ENCODE measurements around the gene CDCP2.
"Not testable (repeated sequence)": the region's sequence is repeated elsewhere in the genome, so short reads cannot be mapped to it uniquely, and the experiment has no call there.

The CDCP2 gene

GRCh38 chr1:54108156-54108555 is 44.6 kb downstream of the CDCP2 start:
- no peak for TF ChIP-seq CTCF (IDR thresholded peaks at IDR 0.05; ENCODE audit: borderline replicate concordance, control extremely low read depth, extremely low read depth, insufficient read depth, missing control alignments)
- DNase-seq (ENCODE audit: low spot score) = no peak
- in situ Hi-C loops (cut with MboI; ENCODE audit: low sequenced_read_pairs, unreplicated experiment) = loop anchor here (25.0 kb wide), 1 partner anchor 379 kb away; no protein-coding TSS in a partner anchor

GRCh38 chr1:54107131-54107530 is 45.7 kb downstream of the CDCP2 start:
- in situ Hi-C loops (cut with MboI; ENCODE audit: low sequenced_read_pairs, unreplicated experiment) = loop anchor here (25.0 kb wide), 1 partner anchor 380 kb away; no protein-coding TSS in a partner anchor
- DNase-seq (ENCODE audit: low spot score) = no peak
- no peak for TF ChIP-seq CTCF (IDR thresholded peaks at IDR 0.05; ENCODE audit: borderline replicate concordance, control extremely low read depth, extremely low read depth, insufficient read depth, missing control alignments)

GRCh38 chr1:54105736-54106269 is 47.0 kb downstream of the CDCP2 start:
- no peak for DNase-seq (ENCODE audit: low spot score)
- TF ChIP-seq CTCF (IDR thresholded peaks at IDR 0.05; ENCODE audit: borderline replicate concordance, control extremely low read depth, extremely low read depth, insufficient read depth, missing control alignments) = no peak
- in situ Hi-C loops (cut with MboI; ENCODE audit: low sequenced_read_pairs, unreplicated experiment) = loop anchor here (25.0 kb wide), 1 partner anchor 381 kb away; no protein-coding TSS in a partner anchor

GRCh38 chr1:54105080-54105479 is 47.7 kb downstream of the CDCP2 start:
- DNase-seq (ENCODE audit: low spot score) = no peak
- in situ Hi-C loops (cut with MboI; ENCODE audit: low sequenced_read_pairs, unreplicated experiment) = loop anchor here (25.0 kb wide), 1 partner anchor 382 kb away; no protein-coding TSS in a partner anchor
- no peak for TF ChIP-seq CTCF (IDR thresholded peaks at IDR 0.05; ENCODE audit: borderline replicate concordance, control extremely low read depth, extremely low read depth, insufficient read depth, missing control alignments)

GRCh38 chr1:54104613-54105012 is 48.2 kb downstream of the CDCP2 start:
- in situ Hi-C loops (cut with MboI; ENCODE audit: low sequenced_read_pairs, unreplicated experiment) = loop anchor here (25.0 kb wide), 1 partner anchor 383 kb away; no protein-coding TSS in a partner anchor
- DNase-seq (ENCODE audit: low spot score) = not testable (repeated sequence)

- no peak for DNase-seq (ENCODE audit: low spot score)
- TF ChIP-seq CTCF (IDR thresholded peaks at IDR 0.05; ENCODE audit: borderline replicate concordance, control extremely low read depth, extremely low read depth, insufficient read depth, missing control alignments) = no peak
- in situ Hi-C loops (cut with MboI; ENCODE audit: low sequenced_read_pairs, unreplicated experiment) = loop anchor here (25.0 kb wide), 1 partner anchor 384 kb away; no protein-coding TSS in a partner anchor
These were observed 49.4 kb downstream of the CDCP2 start for GRCh38 chr1:54103414-54103813.

GRCh38 chr1:54100500-54100899 is 52.3 kb downstream of the CDCP2 start:
- TF ChIP-seq CTCF (IDR thresholded peaks at IDR 0.05; ENCODE audit: borderline replicate concordance, control extremely low read depth, extremely low read depth, insufficient read depth, missing control alignments) = no peak
- no peak for DNase-seq (ENCODE audit: low spot score)
- in situ Hi-C loops (cut with MboI; ENCODE audit: low sequenced_read_pairs, unreplicated experiment) = loop anchor here (25.0 kb wide), 1 partner anchor 387 kb away; no protein-coding TSS in a partner anchor

Measured in GM13976 (cell line).